ENCODE results near the gene CALN1. TPM values are rescaled to one million over a fixed set of nuclear protein-coding genes. Genes with fewer than 3 reads are reported as not detected.

CALN1 gene
- total and polyA plus RNA-seq, 2 of the 8 experiments (the other 6 are each of a cell fraction or from before 2014, with no cell fraction given) = 6.4 to 15.2 TPM

DNA sequence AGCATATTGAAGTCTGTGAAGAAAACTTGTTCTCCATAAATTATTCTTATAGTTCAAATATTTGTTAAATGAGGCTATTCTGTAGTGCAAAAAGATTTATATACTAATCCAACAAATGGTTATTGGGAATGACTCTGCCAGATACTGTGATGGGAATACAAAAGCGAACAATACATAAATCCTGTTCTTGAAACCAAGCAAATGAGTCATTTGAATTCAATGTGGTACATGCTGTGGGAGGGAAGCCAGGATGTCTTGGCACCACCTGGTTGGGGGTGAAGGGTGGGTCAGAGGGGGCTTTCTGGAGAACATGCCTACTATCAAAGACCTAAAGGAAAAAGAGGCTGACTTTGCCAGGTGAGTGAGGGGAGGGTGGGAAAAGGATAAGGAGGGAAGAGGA lies 594.2 kb downstream of the CALN1 start:
- Histone ChIP-seq H4K20me1 (replicated peaks in 1 of 2; ENCODE audit: control insufficient read depth in 1 of 2, insufficient read depth in 2 of 2, low read length in 2 of 2) (no peaks in the 10 kb centered on the region), H4K5ac (ENCODE audit: insufficient read length, low read depth, low read length) (no peak overlapping the region), H2AFZ (ENCODE audit: low read length) (no peak overlapping the region), H3K14ac (ENCODE audit: insufficient read length) (no peak overlapping the region), H2BK120ac (replicated peaks; ENCODE audit: low read depth, low read length) (no peak overlapping the region), H3K36me3 (ENCODE audit: control insufficient read depth in 2 of 4, insufficient read depth in 4 of 4, low read length in 3 of 4) (no peaks in the 10 kb centered on the region), H3K79me1 (ENCODE audit: low read depth, low read length) (no peaks in the 10 kb centered on the region; the same call in 1 of the 2 replicates), H3K9ac (replicated peaks in 1 of 4; ENCODE audit: extremely low read depth in 1 of 4, low read depth in 3 of 4, low read length in 3 of 4) (no peak overlapping the region), H2BK12ac (ENCODE audit: low read depth, low read length) (no peak overlapping the region), H3K27me3 (replicated peaks in 1 of 4; ENCODE audit: control insufficient read depth in 3 of 4, extremely low read depth in 1 of 4, insufficient read depth in 3 of 4, low read length in 3 of 4) (no peaks in the 10 kb centered on the region), H2AK5ac (ENCODE audit: low read depth, low read length) (no peak overlapping the region), H3K56ac (replicated peaks; ENCODE audit: insufficient read length, low read depth, low read length) (no peak overlapping the region), H3K4me2 (ENCODE audit: insufficient read depth in 1 of 2, low read depth in 2 of 2, low read length in 2 of 2) (no peak overlapping the region), H2BK5ac (ENCODE audit: low read depth, low read length) (no peak overlapping the region), H2BK15ac (ENCODE audit: low read length) (no peak overlapping the region), H3K79me2 (ENCODE audit: control insufficient read depth in 1 of 2, insufficient read depth in 2 of 2, low read length in 2 of 2) (no peaks in the 10 kb centered on the region), H3K23me2 (ENCODE audit: low read depth, low read length) (no peaks in the 10 kb centered on the region), H4K91ac (replicated peaks; ENCODE audit: insufficient read length, low read length) (no peak overlapping the region), H3K4me3 (ENCODE audit: extremely low read depth in 1 of 4, insufficient read depth in 2 of 4, low read depth in 3 of 4, low read length in 4 of 4) (no peak overlapping the region), H2BK20ac (ENCODE audit: low read length) (no peak overlapping the region), H3K9me3 (ENCODE audit: insufficient read depth in 2 of 2, low read depth in 1 of 2, low read length in 1 of 2) (peaks cover 0 to 4% of the 10 kb centered on the region in 2 experiments; a peak in 2 of 4 replicates), H3K4me1 (replicated peaks in 1 of 4; ENCODE audit: control insufficient read depth in 3 of 4, insufficient read depth in 4 of 4, low read length in 3 of 4) (no peaks in the 10 kb centered on the region), H3K18ac (ENCODE audit: extremely low read depth, low read length) (no peak overlapping the region), H4K8ac (ENCODE audit: extremely low read depth, insufficient read depth, low read length) (no peak overlapping the region), H3K4ac (replicated peaks; ENCODE audit: insufficient read length, low read depth, low read length) (no peak overlapping the region), H3K23ac (ENCODE audit: insufficient read length) (no peak overlapping the region), H3K27ac (ENCODE audit: low read depth, low read length) (no peak overlapping the region)
- FAIRE-seq = no peak
- POLR2A ChIA-PET (ENCODE audit: partially characterized antibody) = no interaction called here
- 95% methylated on average over 1 of the region's 1 CpG; no CpG with 5 or more reads in 1 of the 2 experiments for WGBS, 2 experiments (ENCODE audit: extremely low coverage in 1 of 2, insufficient coverage in 1 of 2, insufficient read length in 1 of 2, insufficient replicate concordance in 2 of 2, low coverage in 1 of 2, low lambda C conversion rate in 2 of 2, missing lambda C conversion rate in 1 of 2)
- CTCF ChIA-PET (ENCODE audit: partially characterized antibody) = no interaction called here
- DNase-seq (ENCODE audit: low read depth in 1 of 2, low spot score in 2 of 2) = no peak
- TF ChIP-seq HDAC6 (IDR thresholded peaks at IDR 0.05; ENCODE audit: low read depth, low read length) = no peak
- no peak for TF ChIP-seq BACH1 (IDR thresholded peaks at IDR 0.05; ENCODE audit: low read length)

Data from H1 (cell line).